Subcutaneous adipose tissue (tissue), 4 donors: ENCODE measurements around the gene E4F1. TPM values are rescaled to one million over a fixed set of nuclear protein-coding genes. Genes with fewer than 3 reads are reported as not detected.

ENCODE experiments used
- CTCF ChIP-seq: fragments of 450-650 bp; IDR thresholded peaks from one replicate; pipeline ENCODE4 v1.5.1; 2016; ENCODE audit warnings: low read depth, mild to moderate bottlenecking, control low read depth, antibody characterized with exemption, moderate library complexity
- total RNA-seq, 4 donors: library from RNA; depleted of rRNA; stranded (reverse); fragments of >200 nt; gene quantifications; one replicate each; pipeline ENCODE4 v1.1.0, GENCODE V29; 2016

Gene E4F1
- total RNA-seq, 4 donors from 2014 or later: 9.6 to 33.2 (median 16.8) TPM

- TF ChIP-seq CTCF: no peak
Measured at GRCh38 chr16:2184346-2184745, 39.0 kb upstream of the E4F1 start.

- no peak for TF ChIP-seq CTCF
Measured at GRCh38 chr16:2184962-2185361, 38.4 kb upstream of the E4F1 start.

- TF ChIP-seq CTCF: no peak
Measured at GRCh38 chr16:2186064-2186463, 37.3 kb upstream of the E4F1 start.

- TF ChIP-seq CTCF: no peak
Measured at GRCh38 chr16:2186505-2186904, 36.9 kb upstream of the E4F1 start.

GRCh38 chr16:2187212-2187611, 36.2 kb upstream of the E4F1 start:
- TF ChIP-seq CTCF: no peak

- TF ChIP-seq CTCF: no peak
Measured at GRCh38 chr16:2188395-2188794, 35.0 kb upstream of the E4F1 start.

GRCh38 chr16:2189252-2189893, 34.0 kb upstream of the E4F1 start:
- TF ChIP-seq CTCF: no peak
